HG02973 (cell line): ENCODE measurements around the gene EXOC2.
"Not testable (repeated sequence)": the region's sequence is repeated elsewhere in the genome, so short reads cannot be mapped to it uniquely, and the experiment has no call there.

Experiments used
- ATAC-seq: cut with Tn5 transposase; IDR thresholded peaks from one replicate; pipeline ENCODE4 v1.9.1; 2021; ENCODE audit warnings: moderate library complexity; ENCODE audit not compliant: unreplicated experiment

The EXOC2 gene

GRCh38 chr6:683742-684440 lies 9.0 kb downstream of the EXOC2 start:
- no peak for ATAC-seq

- ATAC-seq: no peak
Measured at GRCh38 chr6:680666-681340, 12.1 kb downstream of the EXOC2 start.

GRCh38 chr6:680251-680650 lies 12.7 kb downstream of the EXOC2 start:
- ATAC-seq: no peak

GRCh38 chr6:679282-679681 lies 13.7 kb downstream of the EXOC2 start:
- no peak for ATAC-seq

GRCh38 chr6:678520-678919 lies 14.4 kb downstream of the EXOC2 start:
- ATAC-seq: no peak

- ATAC-seq: no peak
Measured at GRCh38 chr6:677919-678318, 15.0 kb downstream of the EXOC2 start.

- ATAC-seq: no peak
Measured at GRCh38 chr6:674956-675355, 18.0 kb downstream of the EXOC2 start.

- no peak for ATAC-seq
Measured at GRCh38 chr6:674406-674805, 18.5 kb downstream of the EXOC2 start.

GRCh38 chr6:667253-667927 lies 25.5 kb downstream of the EXOC2 start:
- ATAC-seq: no peak

GRCh38 chr6:665403-666267 lies 27.3 kb downstream of the EXOC2 start:
- no peak for ATAC-seq

- not testable (repeated sequence) for ATAC-seq
Measured at GRCh38 chr6:663788-664187, 29.2 kb downstream of the EXOC2 start.

GRCh38 chr6:659716-660581 lies 33.0 kb downstream of the EXOC2 start:
- ATAC-seq: no peak

GRCh38 chr6:658244-658643 lies 34.7 kb downstream of the EXOC2 start:
- no peak for ATAC-seq

- no peak for ATAC-seq
Measured at GRCh38 chr6:657743-658142, 35.2 kb downstream of the EXOC2 start.

- no peak for ATAC-seq
Measured at GRCh38 chr6:656460-657252, 36.3 kb downstream of the EXOC2 start, which contains the start of gene HUS1B. TSS of gene HUS1B (minus strand) at chr6:657100. CDS start at chr6:656944, 156 bp downstream.

- ATAC-seq: no peak
Measured at GRCh38 chr6:654136-654535, 38.8 kb downstream of the EXOC2 start.

- ATAC-seq: no peak
Measured at GRCh38 chr6:652865-653264, 40.1 kb downstream of the EXOC2 start.

GRCh38 chr6:650098-650497 lies 42.8 kb downstream of the EXOC2 start:
- no peak for ATAC-seq

GRCh38 chr6:642805-643204 lies 50.1 kb downstream of the EXOC2 start:
- ATAC-seq: no peak
